Measurements from ENCODE around the gene COL23A1. TPM values are rescaled to one million over a fixed set of nuclear protein-coding genes. Genes with fewer than 3 reads are reported as not detected.
A peak's percentile ranks its signal among the peaks of the same experiment; 100 is the strongest.

COL23A1 gene
- total and polyA plus RNA-seq, 2 of the 8 experiments (the other 6 are each of a cell fraction or from before 2014, with no cell fraction given): 3.1 to 4.7 TPM

- no peak for TF ChIP-seq CBX5 (IDR thresholded peaks at IDR 0.05; ENCODE audit: low read depth, low read length)
- peak in 2 of 3 experiments; percentile 80 to 86; a peak in 3 of 4 replicates for TF ChIP-seq CTCF (IDR thresholded peaks at IDR 0.05; ENCODE audit: control extremely low read depth in 1 of 3, insufficient read depth in 1 of 3, low read depth in 1 of 3, low read length in 3 of 3)
- TF ChIP-seq, protein P1, sequence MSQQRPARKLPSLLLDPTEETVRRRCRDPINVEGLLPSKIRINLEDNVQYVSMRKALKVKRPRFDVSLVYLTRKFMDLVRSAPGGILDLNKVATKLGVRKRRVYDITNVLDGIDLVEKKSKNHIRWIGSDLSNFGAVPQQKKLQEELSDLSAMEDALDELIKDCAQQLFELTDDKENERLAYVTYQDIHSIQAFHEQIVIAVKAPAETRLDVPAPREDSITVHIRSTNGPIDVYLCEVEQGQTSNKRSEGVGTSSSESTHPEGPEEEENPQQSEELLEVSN (IDR thresholded peaks at IDR 0.05): peak; percentile 78
Observed at GRCh38 chr5:178234750-178235587, 355.2 kb downstream of the COL23A1 start (continued).

All from H1 (cell line).